ENCODE data around the gene DYNC1LI2.
"Not testable (repeated sequence)": the region's sequence is repeated elsewhere in the genome, so short reads cannot be mapped to it uniquely, and the experiment has no call there.

DYNC1LI2 gene

GRCh38 chr16:66751303-66751991 is at the start of gene DYNC1LI2:
Gene DYNC1LI2 (minus strand): TSS chr16:66751609. CDS start chr16:66751591, 18 bp downstream.
- DNase-seq (ENCODE audit: low read depth): no peak
- peak; percentile 79 for TF ChIP-seq CTCF (IDR thresholded peaks at IDR 0.05; ENCODE audit: low read depth, low read length, missing control alignments)
- H3K4me3 ChIP-seq (ENCODE audit: low read depth, low read length): peak within 1 kb of the TSS; percentile 90

GRCh38 chr16:66800856-66801255 is 49.4 kb upstream of the DYNC1LI2 start:
- no peak for TF ChIP-seq CTCF (IDR thresholded peaks at IDR 0.05; ENCODE audit: low read depth, low read length, missing control alignments)
- DNase-seq (ENCODE audit: low read depth): no peak
- no peak overlapping the region for H3K4me3 ChIP-seq (ENCODE audit: low read depth, low read length)

GRCh38 chr16:66798161-66798560 is 46.8 kb upstream of the DYNC1LI2 start:
- no peak for DNase-seq (ENCODE audit: low read depth)
- TF ChIP-seq CTCF (IDR thresholded peaks at IDR 0.05; ENCODE audit: low read depth, low read length, missing control alignments): no peak
- H3K4me3 ChIP-seq (ENCODE audit: low read depth, low read length): no peak overlapping the region

- DNase-seq (ENCODE audit: low read depth); H3K4me3 ChIP-seq (ENCODE audit: low read depth, low read length): not testable (repeated sequence)
Observed at GRCh38 chr16:66793984-66794383, 42.6 kb upstream of the DYNC1LI2 start.

GRCh38 chr16:66790130-66790733 is 38.8 kb upstream of the DYNC1LI2 start:
- DNase-seq (ENCODE audit: low read depth): no peak
- H3K4me3 ChIP-seq (ENCODE audit: low read depth, low read length): no peak overlapping the region
- no peak for TF ChIP-seq CTCF (IDR thresholded peaks at IDR 0.05; ENCODE audit: low read depth, low read length, missing control alignments)

GRCh38 chr16:66787427-66787826 is 36.0 kb upstream of the DYNC1LI2 start:
- H3K4me3 ChIP-seq (ENCODE audit: low read depth, low read length): no peak overlapping the region
- no peak for DNase-seq (ENCODE audit: low read depth)
- TF ChIP-seq CTCF (IDR thresholded peaks at IDR 0.05; ENCODE audit: low read depth, low read length, missing control alignments): no peak

GRCh38 chr16:66786551-66786950 is 35.1 kb upstream of the DYNC1LI2 start:
- no peak overlapping the region for H3K4me3 ChIP-seq (ENCODE audit: low read depth, low read length)
- no peak for DNase-seq (ENCODE audit: low read depth)
- no peak for TF ChIP-seq CTCF (IDR thresholded peaks at IDR 0.05; ENCODE audit: low read depth, low read length, missing control alignments)
